OCI-LY7 (cell line): ENCODE measurements around the gene SGK1. TPM values are rescaled to one million over a fixed set of nuclear protein-coding genes. Genes with fewer than 3 reads are reported as not detected.

Experiments
- small RNA-seq: library from RNA; depleted of rRNA; stranded (forward); fragments of <200 nt; gene quantifications from one replicate; pipeline ENCODE3, GENCODE V24; 2014
- total RNA-seq, 2 experiments: library from RNA; depleted of rRNA in 1 of 2; stranded (reverse); fragments of >200 nt in 1 of 2; shearing (Covaris generic) in 1 of 2; gene quantifications; 2 replicates each; pipeline ENCODE4 v1.2.3, GENCODE V29; 2014 to 2022

Gene SGK1
- total RNA-seq, 2 experiments from 2014 or later, result 5.2 to 27.6 TPM

Small RNA genes lying within 50 kb of the gene (small RNA-seq; reads per million reads assigned to genes)
- not detected for gene RF00019
- gene RN7SL408P, result not detected
- 1.6 reads per million, percentile 70 among the genes with 10 or more reads in this experiment for gene RNA5SP218
- gene RPS29P32, result not detected
